GM18520 (cell line): Measurements from ENCODE around the gene OR1K1.
"Not testable (repeated sequence)": the region's sequence is repeated elsewhere in the genome, so short reads cannot be mapped to it uniquely, and the experiment has no call there.

Experiments used
- ATAC-seq: cut with Tn5 transposase; IDR thresholded peaks from one replicate; pipeline ENCODE4 v1.9.1; 2021; ENCODE audit not compliant: unreplicated experiment

Gene OR1K1, protein sequence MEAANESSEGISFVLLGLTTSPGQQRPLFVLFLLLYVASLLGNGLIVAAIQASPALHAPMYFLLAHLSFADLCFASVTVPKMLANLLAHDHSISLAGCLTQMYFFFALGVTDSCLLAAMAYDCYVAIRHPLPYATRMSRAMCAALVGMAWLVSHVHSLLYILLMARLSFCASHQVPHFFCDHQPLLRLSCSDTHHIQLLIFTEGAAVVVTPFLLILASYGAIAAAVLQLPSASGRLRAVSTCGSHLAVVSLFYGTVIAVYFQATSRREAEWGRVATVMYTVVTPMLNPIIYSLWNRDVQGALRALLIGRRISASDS

DNA sequence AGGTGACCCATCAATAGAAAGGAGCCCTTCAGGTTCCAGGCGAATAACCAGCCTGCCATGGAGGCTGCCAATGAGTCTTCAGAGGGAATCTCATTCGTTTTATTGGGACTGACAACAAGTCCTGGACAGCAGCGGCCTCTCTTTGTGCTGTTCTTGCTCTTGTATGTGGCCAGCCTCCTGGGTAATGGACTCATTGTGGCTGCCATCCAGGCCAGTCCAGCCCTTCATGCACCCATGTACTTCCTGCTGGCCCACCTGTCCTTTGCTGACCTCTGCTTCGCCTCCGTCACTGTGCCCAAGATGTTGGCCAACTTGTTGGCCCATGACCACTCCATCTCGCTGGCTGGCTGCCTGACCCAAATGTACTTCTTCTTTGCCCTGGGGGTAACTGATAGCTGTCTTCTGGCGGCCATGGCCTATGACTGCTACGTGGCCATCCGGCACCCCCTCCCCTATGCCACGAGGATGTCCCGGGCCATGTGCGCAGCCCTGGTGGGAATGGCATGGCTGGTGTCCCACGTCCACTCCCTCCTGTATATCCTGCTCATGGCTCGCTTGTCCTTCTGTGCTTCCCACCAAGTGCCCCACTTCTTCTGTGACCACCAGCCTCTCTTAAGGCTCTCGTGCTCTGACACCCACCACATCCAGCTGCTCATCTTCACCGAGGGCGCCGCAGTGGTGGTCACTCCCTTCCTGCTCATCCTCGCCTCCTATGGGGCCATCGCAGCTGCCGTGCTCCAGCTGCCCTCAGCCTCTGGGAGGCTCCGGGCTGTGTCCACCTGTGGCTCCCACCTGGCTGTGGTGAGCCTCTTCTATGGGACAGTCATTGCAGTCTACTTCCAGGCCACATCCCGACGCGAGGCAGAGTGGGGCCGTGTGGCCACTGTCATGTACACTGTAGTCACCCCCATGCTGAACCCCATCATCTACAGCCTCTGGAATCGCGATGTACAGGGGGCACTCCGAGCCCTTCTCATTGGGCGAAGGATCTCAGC, at the start of gene OR1K1:
TSS of gene OR1K1 (plus strand) at position 58 of the 995 bp plus-strand sequence. CDS start at position 58, 0 bp downstream.
- ATAC-seq: no peak

DNA sequence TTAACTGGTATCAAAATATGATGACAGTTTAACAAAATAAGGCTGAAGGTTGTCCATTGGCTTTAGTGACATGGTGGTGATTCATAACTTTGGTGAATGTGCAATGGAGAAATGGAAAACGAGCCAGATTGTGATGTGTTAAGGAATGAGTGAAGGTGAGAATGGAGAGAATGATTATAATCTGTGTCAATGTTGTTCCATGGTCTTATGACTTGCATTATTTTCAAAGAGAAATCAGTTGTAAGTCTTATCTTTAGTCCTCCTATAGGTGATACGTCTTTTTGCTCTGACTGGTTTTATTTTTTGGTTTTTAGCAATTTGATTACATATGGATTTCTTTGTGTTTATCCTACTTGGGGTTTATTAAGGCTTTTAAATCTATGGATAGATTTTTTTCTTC, 45.1 kb upstream of the OR1K1 start:
- no peak for ATAC-seq

DNA sequence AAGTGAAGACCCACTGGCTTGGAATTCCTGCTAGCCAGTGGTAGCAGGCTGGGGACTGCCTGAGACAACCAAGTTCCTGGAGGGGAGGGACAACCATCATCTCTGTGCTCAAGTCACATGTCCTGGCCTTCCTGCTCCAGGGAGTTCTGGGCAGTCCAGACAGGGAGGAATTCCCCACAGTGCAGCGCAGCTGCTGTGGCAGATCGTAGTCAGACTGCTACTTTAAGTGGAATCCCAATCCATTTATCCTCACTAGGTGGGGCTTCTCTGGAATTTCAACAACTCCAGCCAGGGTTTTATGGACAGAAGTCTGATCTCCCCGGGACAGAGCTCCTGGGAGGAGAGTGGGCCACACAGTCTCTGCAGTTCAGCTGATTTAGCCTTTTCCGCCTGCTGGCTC, 32.1 kb upstream of the OR1K1 start:
- ATAC-seq: no peak

DNA sequence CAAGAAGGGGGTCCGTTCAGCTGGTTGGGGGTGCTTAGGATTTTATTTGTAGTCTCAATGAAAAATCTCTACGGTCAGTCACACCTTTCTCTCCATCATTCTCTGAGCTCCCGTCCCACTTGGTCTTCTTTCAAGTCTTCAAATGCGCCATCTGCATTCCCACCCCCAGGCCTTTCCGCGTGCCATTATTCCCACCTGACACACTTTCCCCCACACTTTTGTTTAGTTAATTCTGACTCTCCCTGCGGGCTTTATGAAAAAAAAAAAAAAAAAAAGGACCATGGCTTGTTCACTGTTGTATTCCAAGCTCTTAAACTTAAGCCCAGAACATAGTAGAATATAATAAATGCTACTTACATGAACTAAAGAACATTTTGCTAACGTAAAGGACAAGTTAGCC, 22.9 kb upstream of the OR1K1 start:
- ATAC-seq: no peak

DNA sequence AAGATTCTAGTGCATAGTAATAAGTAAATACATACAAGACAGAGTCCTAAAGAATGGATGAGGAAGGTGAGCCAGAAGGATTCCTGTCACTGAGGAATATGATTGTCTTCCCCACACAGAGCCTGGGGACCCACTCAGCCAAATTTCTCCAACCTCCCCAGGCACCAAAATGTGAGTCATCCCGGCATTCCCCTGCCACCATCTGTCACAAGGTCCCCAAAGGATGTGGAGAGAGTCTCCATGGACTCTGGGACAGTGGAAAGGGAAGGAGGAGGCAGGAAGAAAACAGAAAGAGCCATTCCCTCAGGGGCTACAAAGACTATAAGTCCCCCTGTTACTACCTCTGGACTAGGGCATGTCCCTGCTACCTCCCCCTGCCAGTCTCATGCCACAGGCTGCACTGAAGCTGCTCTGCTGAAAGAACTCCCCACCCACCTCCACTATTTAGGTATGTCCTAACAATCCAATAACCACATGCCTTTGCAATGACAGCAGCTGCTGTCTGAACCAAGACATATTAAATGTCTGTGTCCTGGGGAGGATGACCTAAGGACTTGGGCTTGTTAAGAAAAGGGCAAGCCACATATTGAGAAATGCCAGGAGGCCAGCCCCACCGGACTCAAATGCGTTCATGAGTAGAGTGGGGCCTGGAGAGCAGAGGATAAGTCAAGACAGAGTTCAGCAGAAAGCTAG, 21.8 kb upstream of the OR1K1 start:
- ATAC-seq: no peak

DNA sequence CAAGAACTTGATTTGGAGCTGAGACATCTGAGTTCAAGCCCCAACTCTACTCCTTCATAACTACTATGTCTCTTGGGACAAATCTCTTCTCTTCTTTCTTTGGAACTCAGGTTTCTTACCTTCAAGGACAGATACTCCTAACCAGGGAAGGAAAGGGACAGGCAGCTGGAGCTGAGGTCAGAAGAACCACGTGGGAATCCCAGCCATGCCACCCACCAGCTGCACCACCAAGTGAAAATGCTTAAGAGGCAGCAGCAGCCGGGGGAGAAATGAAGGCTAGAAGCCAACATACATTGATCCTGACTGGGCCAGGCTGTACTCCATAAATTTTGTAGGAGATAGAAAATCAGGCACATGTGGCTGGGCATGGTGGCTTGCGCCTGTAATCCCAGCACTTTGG, 20.7 kb upstream of the OR1K1 start:
- ATAC-seq: no peak

DNA sequence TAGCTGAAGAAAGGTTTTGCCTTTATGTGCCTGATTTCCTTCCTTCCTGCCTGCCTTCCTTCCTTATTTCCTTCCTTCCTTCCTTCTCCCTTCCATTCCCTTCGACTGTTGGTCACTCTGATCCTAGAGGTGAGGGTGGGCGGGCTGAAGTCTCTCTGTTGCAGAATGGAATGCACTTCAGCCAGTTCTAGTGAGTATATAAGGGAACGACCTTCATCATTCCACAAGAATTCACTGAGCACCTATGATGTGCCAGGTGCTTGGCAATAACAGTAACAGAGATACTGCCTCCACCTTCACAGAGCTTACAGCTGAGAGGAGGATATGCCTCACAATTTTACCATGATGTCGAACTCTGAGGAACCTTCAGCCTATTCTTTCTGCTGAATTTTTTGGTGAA, 19.9 kb upstream of the OR1K1 start:
- ATAC-seq: no peak

DNA sequence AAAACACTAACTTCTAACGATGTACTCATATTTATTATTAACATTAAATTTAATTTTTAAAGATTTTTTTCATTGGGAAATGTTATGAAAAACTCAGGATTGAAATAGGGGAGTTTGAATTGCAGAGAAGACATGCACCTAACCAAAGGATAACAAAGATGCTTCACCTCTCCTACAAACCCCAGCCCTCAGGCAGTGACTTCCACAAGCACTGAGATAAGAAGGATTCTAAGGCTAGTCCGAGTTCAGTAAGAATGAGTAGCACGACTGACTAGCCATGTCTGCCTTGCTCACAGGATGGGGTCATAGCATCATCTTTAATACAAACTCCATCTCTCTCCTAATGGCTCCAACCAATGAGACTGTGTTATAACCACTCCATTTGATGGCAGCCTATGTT, 18.3 kb upstream of the OR1K1 start:
- ATAC-seq: no peak

DNA sequence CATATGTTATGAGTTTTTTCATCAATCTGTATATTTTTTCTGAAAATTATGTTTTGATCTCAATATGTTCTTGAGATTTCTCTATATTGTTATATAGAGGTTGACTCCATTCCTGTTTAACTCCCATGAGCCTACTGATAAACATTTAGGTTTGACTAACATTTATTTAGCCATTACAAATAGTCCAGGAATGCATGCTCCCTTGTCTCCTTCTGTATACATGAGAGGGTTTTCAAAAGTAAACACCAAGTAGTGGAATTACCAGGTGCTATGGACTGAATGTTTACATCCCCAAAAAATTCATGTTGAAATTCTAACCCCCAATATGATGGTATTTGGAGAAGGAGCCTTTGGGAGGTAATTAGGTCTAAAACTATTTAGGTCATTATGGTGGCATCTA, 14.7 kb upstream of the OR1K1 start:
- ATAC-seq: no peak

DNA sequence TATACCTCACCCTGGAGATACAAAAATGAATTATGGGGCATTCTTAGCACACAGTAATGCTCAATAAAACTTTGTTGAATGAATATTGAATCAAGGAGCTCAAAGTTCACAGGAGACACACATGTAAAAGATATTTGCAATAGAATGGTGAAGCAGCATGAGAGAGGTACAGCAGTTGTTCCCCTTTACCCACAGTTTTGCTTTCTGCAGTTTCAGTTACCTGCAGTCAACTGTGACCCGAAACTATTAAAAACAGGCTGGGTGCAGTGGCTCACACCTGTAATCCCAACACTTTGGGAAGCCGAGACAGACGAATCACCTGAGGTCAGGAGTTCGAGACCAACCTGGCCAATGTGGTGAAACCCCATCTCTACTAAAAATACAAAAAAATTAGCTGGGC, 13.6 kb upstream of the OR1K1 start:
- ATAC-seq: no peak

DNA sequence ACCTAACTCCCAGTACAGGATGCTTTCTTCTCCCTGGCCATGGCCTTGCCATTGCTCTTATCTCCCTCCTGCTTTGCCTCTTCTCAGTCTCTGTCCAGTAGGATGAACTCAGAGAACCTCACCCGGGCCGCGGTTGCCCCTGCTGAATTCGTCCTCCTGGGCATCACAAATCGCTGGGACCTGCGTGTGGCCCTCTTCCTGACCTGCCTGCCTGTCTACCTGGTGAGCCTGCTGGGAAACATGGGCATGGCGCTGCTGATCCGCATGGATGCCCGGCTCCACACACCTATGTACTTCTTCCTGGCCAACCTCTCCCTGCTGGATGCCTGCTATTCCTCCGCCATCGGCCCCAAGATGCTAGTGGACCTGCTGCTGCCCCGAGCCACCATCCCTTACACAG, 11.1 kb upstream of the OR1K1 start, which contains the start of gene OR5C1:
TSS of gene OR5C1 (plus strand) at position 103 of the 400 bp plus-strand sequence. CDS start at position 103, 0 bp downstream.
- ATAC-seq: no peak

DNA sequence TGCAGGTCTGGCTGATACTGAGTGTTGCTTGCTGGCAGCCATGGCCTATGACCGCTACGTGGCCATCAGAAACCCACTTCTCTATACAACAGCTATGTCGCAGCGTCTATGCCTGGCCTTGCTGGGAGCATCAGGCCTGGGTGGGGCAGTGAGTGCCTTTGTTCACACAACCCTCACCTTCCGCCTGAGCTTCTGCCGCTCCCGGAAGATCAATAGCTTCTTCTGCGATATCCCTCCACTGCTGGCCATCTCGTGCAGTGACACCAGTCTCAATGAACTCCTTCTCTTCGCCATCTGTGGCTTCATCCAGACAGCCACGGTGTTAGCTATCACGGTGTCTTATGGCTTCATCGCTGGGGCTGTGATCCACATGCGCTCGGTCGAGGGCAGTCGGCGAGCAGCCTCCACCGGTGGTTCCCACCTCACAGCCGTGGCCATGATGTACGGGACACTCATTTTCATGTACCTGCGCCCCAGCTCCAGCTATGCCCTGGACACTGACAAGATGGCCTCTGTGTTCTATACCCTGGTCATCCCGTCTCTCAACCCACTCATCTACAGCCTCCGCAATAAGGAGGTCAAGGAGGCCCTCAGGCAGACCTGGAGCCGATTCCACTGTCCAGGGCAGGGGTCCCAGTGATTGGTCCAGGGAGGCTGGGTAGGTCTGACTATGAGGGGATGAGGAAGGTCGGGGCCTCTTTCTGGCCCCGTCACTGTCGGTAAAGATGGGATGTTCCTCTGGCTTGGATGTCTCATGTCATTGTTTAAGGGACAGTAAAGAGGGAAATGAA, 10.5 kb upstream of the OR1K1 start:
- no peak for ATAC-seq

DNA sequence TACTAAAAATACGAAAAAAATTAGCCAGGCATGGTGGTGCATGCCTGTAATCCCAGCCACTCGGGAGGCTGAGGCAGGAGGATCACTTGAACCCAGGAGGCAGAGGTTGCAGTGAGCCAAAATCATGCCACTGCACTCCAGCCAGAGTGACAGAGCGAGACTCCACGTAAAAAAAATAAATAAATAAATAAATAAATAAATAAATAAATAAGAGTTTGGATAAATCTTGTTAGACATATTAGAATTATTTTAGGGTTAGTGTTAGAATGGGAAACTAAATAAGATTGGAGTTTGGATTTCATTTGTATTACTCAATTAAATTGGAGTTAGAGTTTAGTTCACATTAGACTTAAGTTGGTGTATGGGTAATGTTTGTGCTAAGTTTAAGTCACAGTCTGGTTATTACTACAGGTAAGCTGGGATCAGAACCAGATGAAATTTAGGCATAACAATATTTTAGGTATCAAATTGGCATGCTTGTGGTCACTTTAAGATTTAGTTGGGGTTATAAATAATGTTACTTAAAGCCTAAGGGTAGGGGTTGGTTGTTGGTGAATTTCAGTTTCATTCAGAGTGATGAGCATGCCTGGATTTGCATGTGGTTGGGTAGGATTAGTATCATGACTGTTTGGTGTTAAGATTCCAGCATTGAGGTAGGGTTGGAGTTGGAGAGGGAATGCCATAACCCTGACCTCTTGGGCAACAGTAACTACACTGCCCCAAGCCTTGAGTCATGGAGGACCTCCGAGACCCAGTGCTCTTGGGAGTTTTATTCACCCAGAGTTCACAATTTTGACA, 7.9 kb upstream of the OR1K1 start:
- ATAC-seq: no peak

DNA sequence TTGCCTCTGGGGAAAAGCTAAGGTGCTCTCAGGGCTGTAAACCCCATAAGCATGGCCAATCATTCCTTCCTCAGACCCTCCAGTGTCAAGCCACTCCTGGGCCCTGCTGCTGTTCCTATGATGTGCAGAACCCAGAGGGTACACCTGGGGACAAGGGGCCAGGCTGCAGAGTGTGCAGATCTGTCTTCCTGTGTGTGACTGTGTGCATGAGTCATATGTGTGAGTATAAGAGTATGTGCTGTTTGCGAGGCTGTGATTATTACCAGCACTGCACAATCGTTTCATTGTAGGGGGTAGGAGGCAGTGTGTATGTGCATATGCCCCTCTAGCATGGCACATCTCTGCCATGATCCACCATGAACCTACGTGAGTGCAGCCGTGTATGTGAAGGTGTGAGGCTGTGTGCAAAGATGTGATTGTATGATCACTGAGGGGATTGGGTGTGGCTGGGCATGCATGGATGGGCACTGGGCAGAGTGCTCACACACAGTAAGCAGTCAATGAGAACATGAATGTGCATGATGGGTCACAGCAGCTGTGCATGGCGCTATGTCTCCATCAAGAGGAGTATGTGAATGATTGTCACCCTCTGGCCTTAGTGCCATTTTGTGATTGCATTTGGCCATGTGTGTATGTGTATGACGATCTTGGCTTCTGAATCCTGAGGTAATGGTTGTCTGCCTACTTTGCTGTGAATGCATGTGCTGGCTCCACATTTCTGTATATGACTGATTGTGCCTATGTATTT, 2.4 kb upstream of the OR1K1 start:
- no peak for ATAC-seq

DNA sequence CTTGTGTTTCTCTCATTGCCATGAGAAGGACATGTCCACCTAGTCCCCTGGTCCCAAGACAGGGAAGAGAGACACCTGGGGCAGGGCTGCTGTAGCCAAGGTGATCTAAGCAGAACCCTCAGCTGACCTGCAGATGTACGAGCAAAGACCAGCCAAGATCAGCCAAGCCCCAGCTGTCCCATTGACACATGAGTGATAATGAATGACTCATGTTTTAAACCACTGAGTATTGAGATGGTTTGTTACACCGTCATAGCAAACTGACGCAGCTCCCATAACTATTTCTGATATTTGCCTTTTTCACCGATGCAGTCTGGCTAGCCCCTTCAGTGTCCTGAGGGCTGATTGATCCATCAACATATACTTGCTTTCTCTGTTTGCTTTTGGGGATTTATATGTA, 6.7 kb downstream of the OR1K1 start:
- ATAC-seq: no peak

DNA sequence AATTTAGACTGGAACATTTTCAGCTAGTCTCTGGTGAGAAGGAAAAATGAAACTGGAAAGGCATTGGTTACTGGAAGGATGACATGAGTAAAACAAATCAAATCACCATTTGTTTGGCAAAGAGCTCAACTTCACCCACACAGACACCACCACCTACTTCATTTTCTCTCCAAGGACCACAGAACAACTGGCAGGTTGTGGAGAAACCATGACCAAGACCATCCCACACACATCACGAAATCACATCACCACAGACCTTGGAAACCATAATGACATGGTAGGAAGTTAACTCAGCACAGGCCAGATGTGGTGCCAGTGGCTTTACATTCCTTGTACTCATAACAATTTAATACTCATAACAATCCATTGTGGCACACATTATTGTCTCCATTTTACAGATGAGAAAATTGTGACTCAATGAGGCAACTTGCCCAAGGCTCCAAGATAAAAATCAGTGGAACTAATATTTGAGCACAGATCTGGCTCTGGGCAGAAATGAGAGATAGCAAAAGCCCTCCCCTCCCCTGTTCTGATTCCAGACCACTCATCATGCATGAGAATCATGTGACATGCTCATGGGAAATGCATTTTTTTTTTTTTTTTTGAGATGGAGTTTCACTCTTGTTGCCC, 7.5 kb downstream of the OR1K1 start:
- ATAC-seq: no peak

DNA sequence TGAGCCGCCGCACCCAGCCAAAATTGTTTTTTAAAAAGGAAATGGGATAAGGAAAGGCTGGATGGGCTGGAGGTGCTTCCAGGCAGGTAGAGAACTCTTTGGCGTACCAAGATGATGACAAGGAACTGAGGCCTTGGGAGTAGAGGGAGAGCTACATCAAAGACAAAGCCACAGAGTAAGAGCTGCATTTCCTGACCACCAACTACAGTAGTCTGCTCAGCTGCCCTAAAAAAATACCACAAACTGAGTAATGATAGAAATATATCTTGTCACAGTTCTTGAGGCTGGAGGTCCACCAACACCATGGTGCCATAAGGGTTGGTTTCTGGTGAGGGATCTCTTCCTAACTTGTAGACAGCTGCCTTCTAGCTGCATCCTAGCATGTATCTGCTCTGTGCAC, 8.2 kb downstream of the OR1K1 start:
- no peak for ATAC-seq

DNA sequence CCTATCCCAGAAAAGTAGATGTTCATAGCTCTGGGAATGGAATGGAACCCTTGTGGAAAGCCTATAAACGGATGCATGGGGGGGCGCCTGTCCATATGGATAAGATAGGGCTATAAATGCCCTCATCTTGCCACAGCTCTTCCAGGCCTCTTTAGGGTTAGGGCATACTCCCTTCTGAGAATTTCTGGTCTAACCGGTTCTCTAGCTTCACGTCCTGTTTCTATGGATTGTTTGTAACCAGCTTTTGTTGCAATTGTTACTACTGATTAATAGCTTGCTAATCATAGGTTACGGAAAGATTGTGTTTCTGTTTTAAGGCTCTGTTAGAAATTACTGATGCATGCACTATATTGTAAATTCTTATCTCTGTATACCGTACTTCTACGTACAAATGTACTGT, 9.3 kb downstream of the OR1K1 start:
- not testable (repeated sequence) for ATAC-seq
